DOHH2 (cell line): ENCODE results near the gene APOLD1.
"Not testable (repeated sequence)": the region's sequence is repeated elsewhere in the genome, so short reads cannot be mapped to it uniquely, and the experiment has no call there.

Experiments
- H3F3A ChIP-seq: fragments of 200-600 bp; sonication (generic), shearing (Covaris generic); 2 replicates; pipeline ENCODE4 v1.6.0; 2016; ENCODE audit warnings: antibody characterized with exemption, mild to moderate bottlenecking; ENCODE audit not compliant: control insufficient read depth, insufficient read depth
- H3K27ac ChIP-seq: fragments of 200-600 bp; sonication (generic); 2 replicates; pipeline ENCODE4 v1.5.1; 2014; ENCODE audit warnings: low read depth, mild to moderate bottlenecking, low read length, moderate library complexity
- H3K27me3 ChIP-seq: fragments of 200-600 bp; sonication (generic); 2 replicates; pipeline ENCODE4 v1.6.1; 2014; ENCODE audit warnings: mild to moderate bottlenecking, low read length, mixed read lengths; ENCODE audit not compliant: control insufficient read depth
- H3K36me3 ChIP-seq: fragments of 200-600 bp; sonication (generic); 2 replicates; pipeline ENCODE4 v1.6.1; 2014; ENCODE audit warnings: mild to moderate bottlenecking, low read length, moderate library complexity, mixed read lengths; ENCODE audit not compliant: control insufficient read depth
- H3K4me1 ChIP-seq: fragments of 200-600 bp; sonication (generic); 2 replicates; pipeline ENCODE4 v1.6.1; 2014; ENCODE audit warnings: mild to moderate bottlenecking, low read length, mixed read lengths; ENCODE audit not compliant: control insufficient read depth
- H3K4me2 ChIP-seq: fragments of 200-600 bp; sonication (generic); 2 replicates; pipeline ENCODE4 v1.6.0; 2014; ENCODE audit warnings: mild to moderate bottlenecking, low read length, moderate library complexity
- H3K4me3 ChIP-seq: fragments of 200-600 bp; sonication (generic); 2 replicates; pipeline ENCODE4 v1.5.1; 2014; ENCODE audit warnings: mild to moderate bottlenecking, low read length, mixed read lengths
- H3K79me2 ChIP-seq: fragments of 200-600 bp; sonication (generic); 2 replicates; pipeline ENCODE4 v1.6.1; 2014; ENCODE audit warnings: mild to moderate bottlenecking, low read length, mixed read lengths; ENCODE audit not compliant: control insufficient read depth
- H3K9me2 ChIP-seq: fragments of 200-600 bp; sonication (generic); replicated peaks from 2 replicates; pipeline ENCODE4 v1.6.1; 2014; ENCODE audit warnings: mild to moderate bottlenecking, low read length, mixed read lengths; ENCODE audit not compliant: control insufficient read depth
- H3K9me3 ChIP-seq: fragments of 200-600 bp; sonication (generic); 2 replicates; pipeline ENCODE4 v1.6.1; 2014; ENCODE audit warnings: antibody characterized with exemption, low read length, mixed read lengths; ENCODE audit not compliant: control insufficient read depth, insufficient read depth
- H4K20me1 ChIP-seq: fragments of 200-600 bp; sonication (generic); 2 replicates; pipeline ENCODE4 v1.6.0; 2014; ENCODE audit warnings: low read depth, mild to moderate bottlenecking, antibody characterized with exemption, low read length, moderate library complexity; ENCODE audit not compliant: control insufficient read depth, insufficient read depth
- EZH2phosphoT487 ChIP-seq: fragments of 200-600 bp; sonication (generic); IDR thresholded peaks from 2 replicates; pipeline ENCODE4 v1.6.1; 2017; ENCODE audit warnings: borderline replicate concordance, mild to moderate bottlenecking, antibody characterized with exemption, low read length, moderate library complexity, mixed read lengths
- TF ChIP-seq, protein P1 (sequence below): fragments of 200-600 bp; sonication (generic); IDR thresholded peaks from one replicate; pipeline ENCODE4 v1.5.1; 2014; ENCODE audit warnings: antibody characterized with exemption, mild to moderate bottlenecking, low read depth, low read length; ENCODE audit not compliant: poor library complexity, severe bottlenecking

The APOLD1 gene

GRCh38 chr12:12806784-12807516, 21.5 kb downstream of the APOLD1 start:
- TF ChIP-seq EZH2phosphoT487: no peak
- TF ChIP-seq, protein P1, sequence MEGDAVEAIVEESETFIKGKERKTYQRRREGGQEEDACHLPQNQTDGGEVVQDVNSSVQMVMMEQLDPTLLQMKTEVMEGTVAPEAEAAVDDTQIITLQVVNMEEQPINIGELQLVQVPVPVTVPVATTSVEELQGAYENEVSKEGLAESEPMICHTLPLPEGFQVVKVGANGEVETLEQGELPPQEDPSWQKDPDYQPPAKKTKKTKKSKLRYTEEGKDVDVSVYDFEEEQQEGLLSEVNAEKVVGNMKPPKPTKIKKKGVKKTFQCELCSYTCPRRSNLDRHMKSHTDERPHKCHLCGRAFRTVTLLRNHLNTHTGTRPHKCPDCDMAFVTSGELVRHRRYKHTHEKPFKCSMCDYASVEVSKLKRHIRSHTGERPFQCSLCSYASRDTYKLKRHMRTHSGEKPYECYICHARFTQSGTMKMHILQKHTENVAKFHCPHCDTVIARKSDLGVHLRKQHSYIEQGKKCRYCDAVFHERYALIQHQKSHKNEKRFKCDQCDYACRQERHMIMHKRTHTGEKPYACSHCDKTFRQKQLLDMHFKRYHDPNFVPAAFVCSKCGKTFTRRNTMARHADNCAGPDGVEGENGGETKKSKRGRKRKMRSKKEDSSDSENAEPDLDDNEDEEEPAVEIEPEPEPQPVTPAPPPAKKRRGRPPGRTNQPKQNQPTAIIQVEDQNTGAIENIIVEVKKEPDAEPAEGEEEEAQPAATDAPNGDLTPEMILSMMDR: no peak
- no peaks in the 10 kb centered on the region for H4K20me1 ChIP-seq
- no peaks in the 10 kb centered on the region for H3K79me2 ChIP-seq
- peaks cover 25% of the 10 kb centered on the region for H3K4me1 ChIP-seq
- no peaks in the 10 kb centered on the region for H3K9me2 ChIP-seq
- no peaks in the 10 kb centered on the region for H3F3A ChIP-seq
- no peaks in the 10 kb centered on the region for H3K36me3 ChIP-seq
- H3K9me3 ChIP-seq: no peaks in the 10 kb centered on the region
- no peak overlapping the region for H3K4me3 ChIP-seq
- peaks cover 5% of the 10 kb centered on the region; the same call in 1 of the 2 replicates for H3K27me3 ChIP-seq
- no peak overlapping the region for H3K27ac ChIP-seq
- H3K4me2 ChIP-seq: no peak overlapping the region

GRCh38 chr12:12807517-12807903, 22.1 kb downstream of the APOLD1 start:
- Histone ChIP-seq H3K4me1 (peaks cover 25% of the 10 kb centered on the region), H3K4me2 (peak overlapping the region; percentile 72)
- H4K20me1 ChIP-seq, H3K4me3 ChIP-seq, H3K79me2 ChIP-seq, H3K27ac ChIP-seq, H3K9me3 ChIP-seq, H3F3A ChIP-seq, H3K9me2 ChIP-seq, H3K36me3 ChIP-seq, H3K27me3 ChIP-seq: not testable (repeated sequence)

DNA sequence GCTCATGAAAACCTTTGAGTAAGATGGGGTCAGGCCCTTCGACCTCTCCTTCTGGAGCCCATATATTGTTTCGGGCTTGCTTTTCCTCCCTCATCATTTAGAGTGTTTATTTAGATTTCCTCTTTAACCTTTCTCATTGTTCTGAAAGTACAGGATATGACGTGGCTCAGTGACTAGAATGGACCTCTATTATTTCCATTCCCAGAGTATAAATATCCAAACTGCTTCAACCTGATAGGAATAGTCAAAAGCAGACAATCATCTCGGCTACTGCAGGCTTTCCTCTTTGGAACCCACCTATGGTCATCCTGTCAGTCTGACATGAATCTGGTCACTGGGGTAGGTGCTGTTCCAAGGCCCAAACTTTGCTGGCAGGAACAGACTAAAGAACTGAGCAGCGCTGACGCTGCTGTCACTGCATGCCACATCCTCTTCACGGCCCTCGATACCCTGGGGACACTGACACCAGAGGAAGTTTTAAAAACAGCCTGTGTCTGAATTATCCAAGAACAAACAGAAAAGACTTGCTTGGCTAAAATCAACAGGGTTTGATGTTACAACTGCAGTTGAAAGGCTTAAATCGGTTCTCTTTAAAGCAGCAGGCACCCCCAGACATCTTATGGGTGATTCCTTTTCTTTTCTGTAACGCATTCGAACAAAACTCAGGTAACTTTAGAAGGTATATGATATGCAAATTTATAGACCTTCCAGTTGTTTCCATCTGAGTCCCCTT, 22.7 kb downstream of the APOLD1 start:
- Histone ChIP-seq H3K4me1 (peaks cover 25% of the 10 kb centered on the region), H3K79me2 (peaks cover under 1% of the 10 kb centered on the region), H3K9me2 (no peaks in the 10 kb centered on the region), H3K4me2 (peak overlapping the region; percentile 72), H4K20me1 (no peaks in the 10 kb centered on the region), H3K9me3 (no peaks in the 10 kb centered on the region), H3K27me3 (peaks cover 3% of the 10 kb centered on the region; the same call in 1 of the 2 replicates), H3F3A (no peaks in the 10 kb centered on the region), H3K27ac (peak overlapping the region; percentile 11; the same call in 1 of the 2 replicates), H3K36me3 (no peaks in the 10 kb centered on the region), H3K4me3 (peak overlapping the region; percentile 44)
- no peak for TF ChIP-seq EZH2phosphoT487
- TF ChIP-seq, protein P1: no peak

DNA sequence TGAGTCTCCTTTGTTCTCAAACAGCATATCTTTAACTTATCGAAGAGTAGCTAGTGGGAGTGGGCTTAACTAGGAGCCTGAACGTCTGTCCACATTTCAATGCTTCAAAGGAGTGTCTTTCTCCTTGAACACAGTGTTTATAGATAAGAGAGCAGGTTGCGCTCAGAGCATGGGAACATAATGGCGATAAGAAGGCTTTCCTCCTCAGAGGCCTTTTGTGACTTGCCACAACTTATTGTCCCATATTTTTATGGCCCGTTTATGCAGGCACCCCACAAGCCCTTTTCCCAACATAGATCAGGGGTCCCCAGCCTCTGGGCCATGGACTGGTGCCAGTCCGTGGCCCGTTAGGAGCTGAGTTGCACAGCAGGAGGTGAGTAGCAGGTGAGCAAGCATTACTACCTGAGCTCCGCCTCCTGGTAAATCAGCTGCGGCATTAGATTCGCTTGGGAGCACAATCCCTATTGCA, 25.1 kb downstream of the APOLD1 start:
- no peak for TF ChIP-seq EZH2phosphoT487
- TF ChIP-seq, protein P1: no peak
- no peak overlapping the region for H3K4me2 ChIP-seq
- H3K79me2 ChIP-seq: peaks cover 25% of the 10 kb centered on the region
- H3K4me3 ChIP-seq: no peak overlapping the region
- H4K20me1 ChIP-seq: no peaks in the 10 kb centered on the region
- no peaks in the 10 kb centered on the region for H3K27me3 ChIP-seq
- peaks cover 40% of the 10 kb centered on the region for H3K4me1 ChIP-seq
- H3K9me2 ChIP-seq: no peaks in the 10 kb centered on the region
- no peak overlapping the region for H3K27ac ChIP-seq
- peaks cover 17% of the 10 kb centered on the region for H3K36me3 ChIP-seq
- H3K9me3 ChIP-seq: no peaks in the 10 kb centered on the region
- H3F3A ChIP-seq: no peaks in the 10 kb centered on the region
